C4-2B (cell line): ENCODE measurements around the gene KRTAP20-1.

Experiments
- CTCF ChIP-seq: fragments of 450-650 bp; conservative IDR thresholded peaks from 2 replicates; pipeline ENCODE4 v1.5.1; 2017; ENCODE audit warnings: mild to moderate bottlenecking
- ZFX ChIP-seq: fragments of 450-650 bp; IDR thresholded peaks from 2 replicates; pipeline ENCODE4 v1.6.1; 2017

GRCh38 chr21:30612132-30612531, 4.1 kb upstream of the KRTAP20-1 start:
- no peak for TF ChIP-seq CTCF
- no peak for TF ChIP-seq ZFX
